Type B pancreatic cell (in vitro differentiated cells): ENCODE results near the gene SOCS2. TPM values are rescaled to one million over a fixed set of nuclear protein-coding genes. Genes with fewer than 3 reads are reported as not detected.

Experiments used
- DNase-seq: peaks from one replicate; pipeline ENCODE4 v3.0.0; 2021; ENCODE audit warnings: mixed read lengths; ENCODE audit not compliant: unreplicated experiment; ENCODE audit errors: extremely low spot score
- H3K27ac Mint-ChIP-seq: 2 replicates; pipeline ENCODE4 v1.8.0; 2021; ENCODE audit warnings: mild to moderate bottlenecking, mixed read lengths
- H3K27me3 Mint-ChIP-seq: 2 replicates; pipeline ENCODE4 v1.8.0; 2021; ENCODE audit warnings: mixed read lengths
- H3K36me3 Mint-ChIP-seq: 2 replicates; pipeline ENCODE4 v1.8.0; 2021; ENCODE audit warnings: mixed read lengths
- H3K4me1 Mint-ChIP-seq: one replicate; pipeline ENCODE4 v1.8.0; 2021; ENCODE audit warnings: mixed read lengths; ENCODE audit not compliant: unreplicated experiment
- H3K4me3 Mint-ChIP-seq: 2 replicates; pipeline ENCODE4 v1.8.0; 2021; ENCODE audit warnings: mild to moderate bottlenecking, mixed read lengths
- H3K9me3 Mint-ChIP-seq: 2 replicates; pipeline ENCODE4 v1.8.0; 2021; ENCODE audit warnings: mixed read lengths
- CTCF ChIP-seq: fragments of 200-600 bp; sonication (generic); conservative IDR thresholded peaks from 2 replicates; pipeline ENCODE4 v1.5.0; 2021; ENCODE audit warnings: antibody characterized with exemption, mild to moderate bottlenecking
- total RNA-seq: library from RNA; stranded (reverse); gene quantifications from 2 replicates; pipeline ENCODE4 v1.2.1, GENCODE V29; 2021; ENCODE audit warnings: low replicate concordance

Gene SOCS2
- total RNA-seq, 1 donor from 2014 or later: 16.4 TPM

- no peak overlapping the region for H3K27ac Mint-ChIP-seq
- no peak overlapping the region for H3K4me3 Mint-ChIP-seq
- no peak for TF ChIP-seq CTCF
- H3K27me3 Mint-ChIP-seq: peaks cover 31% of the 10 kb centered on the region
- peaks cover 3% of the 10 kb centered on the region for H3K4me1 Mint-ChIP-seq
- H3K9me3 Mint-ChIP-seq: no peaks in the 10 kb centered on the region
- no peaks in the 10 kb centered on the region for H3K36me3 Mint-ChIP-seq
- no peak for DNase-seq
Measured at GRCh38 chr12:93582351-93582750, 9.9 kb downstream of the SOCS2 start.

GRCh38 chr12:93583627-93584392 lies 11.3 kb downstream of the SOCS2 start:
- Mint-ChIP-seq H3K27me3 (peaks cover 25% of the 10 kb centered on the region), H3K36me3 (no peaks in the 10 kb centered on the region), H3K4me1 (peaks cover 3% of the 10 kb centered on the region), H3K27ac (no peak overlapping the region), H3K4me3 (no peak overlapping the region), H3K9me3 (no peaks in the 10 kb centered on the region)
- no peak for DNase-seq
- TF ChIP-seq CTCF: no peak

- Mint-ChIP-seq H3K36me3 (no peaks in the 10 kb centered on the region), H3K4me1 (peaks cover 3% of the 10 kb centered on the region), H3K9me3 (no peaks in the 10 kb centered on the region), H3K4me3 (no peak overlapping the region), H3K27ac (no peak overlapping the region), H3K27me3 (peaks cover 35% of the 10 kb centered on the region)
- no peak for TF ChIP-seq CTCF
- no peak for DNase-seq
Measured at GRCh38 chr12:93585247-93585646, 12.8 kb downstream of the SOCS2 start.

- no peak for TF ChIP-seq CTCF
- DNase-seq: no peak
- Mint-ChIP-seq H3K9me3 (no peaks in the 10 kb centered on the region), H3K4me3 (no peak overlapping the region), H3K36me3 (no peaks in the 10 kb centered on the region), H3K4me1 (peaks cover 8% of the 10 kb centered on the region), H3K27ac (no peak overlapping the region), H3K27me3 (peaks cover 50% of the 10 kb centered on the region)
Measured at GRCh38 chr12:93587611-93588010, 15.1 kb downstream of the SOCS2 start.

GRCh38 chr12:93589081-93589480 lies 16.6 kb downstream of the SOCS2 start:
- Mint-ChIP-seq H3K27ac (no peak overlapping the region), H3K4me3 (no peak overlapping the region), H3K36me3 (no peaks in the 10 kb centered on the region), H3K9me3 (no peaks in the 10 kb centered on the region), H3K27me3 (peaks cover 52% of the 10 kb centered on the region), H3K4me1 (peaks cover 8% of the 10 kb centered on the region)
- DNase-seq: no peak
- no peak for TF ChIP-seq CTCF
